Articular chondrocyte of knee joint (primary cell): ENCODE results near the gene ADGRL2. TPM values are rescaled to one million over a fixed set of nuclear protein-coding genes. Genes with fewer than 3 reads are reported as not detected.

Experiments used
- total RNA-seq: library from RNA; depleted of rRNA; stranded (reverse); fragments of >200 nt; gene quantifications from 2 replicates; pipeline ENCODE4 v1.2.3, GENCODE V29; 2012

ADGRL2 gene
- 4.5 and 7.3 TPM in 2 replicates for total RNA-seq

GRCh38 chr1:81800695-81801650, at the start of gene ADGRL2:
Gene ADGRL2 (plus strand): TSS chr1:81800934. CDS start chr1:81836985, 36,051 bp downstream.

